HG03378 (cell line): ENCODE measurements around the gene AGPAT3.

Experiments used
- ATAC-seq: cut with Tn5 transposase; IDR thresholded peaks from one replicate; pipeline ENCODE4 v1.9.1; 2021; ENCODE audit warnings: mild to moderate bottlenecking, moderate library complexity; ENCODE audit not compliant: unreplicated experiment

AGPAT3 gene

DNA sequence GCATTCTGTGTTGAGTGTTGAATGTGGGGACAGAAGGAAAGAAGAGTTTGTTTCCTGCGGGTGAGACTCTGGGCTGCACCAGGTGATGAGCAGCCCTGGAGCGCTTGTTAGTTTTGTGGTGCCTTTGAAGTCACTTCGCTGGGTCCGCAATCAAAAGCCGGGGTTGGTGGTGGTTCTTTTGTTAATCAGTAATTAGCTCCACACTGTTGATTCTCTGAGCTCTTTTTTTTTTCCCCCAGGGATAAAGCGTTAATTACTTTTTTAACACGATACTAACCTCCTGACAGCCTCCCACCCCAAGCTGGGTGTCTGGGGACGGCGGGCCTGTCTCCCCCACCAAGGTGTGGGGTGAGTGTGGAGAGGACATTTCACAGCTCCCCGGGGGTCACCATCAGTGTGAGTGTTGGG lies 56.6 kb downstream of the AGPAT3 start:
- no peak for ATAC-seq

- no peak for ATAC-seq
Observed at GRCh38 chr21:43921979-43922945, 57.2 kb downstream of the AGPAT3 start.

- ATAC-seq: no peak
Observed at GRCh38 chr21:43922949-43923348, 57.9 kb downstream of the AGPAT3 start.

DNA sequence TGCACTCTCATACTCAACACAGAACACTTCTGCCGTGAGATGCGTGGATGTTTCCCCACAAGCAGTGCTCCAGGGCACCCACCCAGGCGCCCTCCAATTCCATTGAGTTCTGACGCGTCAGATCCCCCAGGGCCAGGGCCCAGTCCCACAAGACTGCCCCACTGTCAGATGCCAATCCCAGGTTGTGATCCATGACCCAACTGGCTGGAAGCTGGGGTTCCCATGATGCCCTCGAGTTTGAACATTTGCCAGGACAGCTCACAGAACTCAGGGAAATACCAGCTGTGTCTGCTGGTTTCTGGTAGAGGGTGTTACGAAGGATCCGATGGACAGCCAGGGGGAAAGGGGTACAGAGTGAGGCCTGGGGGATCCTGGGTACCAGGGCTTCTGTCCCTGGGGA lies 58.4 kb downstream of the AGPAT3 start:
- ATAC-seq: no peak

- ATAC-seq: no peak
Observed at GRCh38 chr21:43924421-43925095, 59.5 kb downstream of the AGPAT3 start.

DNA sequence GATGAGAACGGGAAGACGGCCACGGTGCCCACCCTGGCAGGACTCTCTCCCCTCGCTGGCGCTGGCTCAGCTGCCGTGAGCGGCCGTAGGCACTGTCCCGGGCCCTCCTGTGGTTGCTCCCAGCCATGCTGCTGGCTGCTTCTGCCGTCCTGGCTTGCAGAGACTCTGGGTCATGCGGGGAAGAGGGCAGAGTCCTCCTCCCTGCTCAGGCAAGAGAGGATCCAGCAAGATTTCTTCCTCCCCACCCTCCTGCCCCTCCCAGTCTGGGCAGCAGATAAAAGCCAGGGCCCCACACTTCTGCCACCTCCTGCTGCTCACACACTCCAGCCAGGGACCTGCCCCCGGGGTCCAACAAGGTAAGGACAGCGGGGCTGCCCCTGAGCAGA lies 60.1 kb downstream of the AGPAT3 start:
- ATAC-seq: no peak

- no peak for ATAC-seq
Observed at GRCh38 chr21:43925609-43926008, 60.6 kb downstream of the AGPAT3 start.

DNA sequence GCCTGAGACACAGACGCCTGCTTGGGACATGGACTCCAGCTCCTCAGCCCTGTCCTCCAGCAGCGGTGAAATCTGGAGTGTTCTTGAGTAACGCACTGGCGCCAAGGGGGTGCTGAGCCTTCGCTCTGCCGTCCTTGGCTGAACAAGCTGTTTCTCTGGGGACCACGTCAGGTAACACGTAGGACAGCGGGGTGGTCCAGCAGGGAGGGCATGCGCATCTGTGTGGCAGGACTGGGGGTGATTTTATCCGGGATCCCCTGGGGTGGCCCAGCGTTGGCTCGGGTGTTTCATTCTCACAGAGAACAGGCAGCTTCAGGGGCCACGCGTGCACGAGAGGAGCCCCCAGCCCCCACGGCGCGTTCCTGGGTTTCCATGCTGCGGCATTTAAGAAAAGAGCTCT lies 61.2 kb downstream of the AGPAT3 start:
- ATAC-seq: no peak

GRCh38 chr21:43927591-43928221 lies 62.7 kb downstream of the AGPAT3 start:
- no peak for ATAC-seq

GRCh38 chr21:43928222-43929125 lies 63.5 kb downstream of the AGPAT3 start:
- no peak for ATAC-seq

- ATAC-seq: no peak
Observed at GRCh38 chr21:43929217-43929971, 64.4 kb downstream of the AGPAT3 start.

DNA sequence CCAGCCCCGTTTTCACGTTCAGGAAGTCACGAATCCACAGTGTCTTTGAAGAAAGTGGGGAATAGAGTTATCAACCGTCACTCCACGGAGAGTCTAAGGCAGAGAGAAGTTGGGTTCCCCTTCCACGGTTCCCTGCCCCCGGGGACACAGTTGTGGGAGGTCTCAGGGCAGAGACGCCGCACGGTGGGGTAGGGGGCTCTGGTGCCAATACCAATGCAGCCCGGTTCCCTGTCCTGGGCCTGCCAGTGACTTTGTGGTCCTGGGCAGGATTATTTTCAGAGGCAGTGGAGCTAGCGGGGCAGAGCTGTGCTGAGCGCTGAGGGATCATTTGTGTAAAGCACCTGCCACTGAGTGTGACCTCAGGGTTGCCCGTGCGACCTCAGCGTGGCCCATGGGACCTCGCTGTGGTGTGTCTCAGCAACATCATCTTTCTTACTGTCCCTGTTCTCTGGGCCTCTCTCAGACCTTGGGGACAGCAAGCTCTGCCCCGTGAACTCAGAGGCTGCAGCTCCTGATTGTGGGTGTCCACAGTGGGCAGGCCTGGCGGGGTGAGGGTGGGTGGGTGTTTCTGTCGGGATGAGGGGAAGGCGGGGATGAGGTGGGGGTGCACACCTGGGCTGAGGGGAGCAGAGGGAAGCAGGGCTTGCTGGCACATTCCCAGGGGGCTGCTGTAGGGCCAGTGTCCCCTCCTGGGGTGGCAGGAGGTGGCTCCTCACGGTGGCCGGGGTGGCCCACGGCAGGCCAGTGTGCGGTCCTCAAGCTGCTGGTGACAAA lies 65.2 kb downstream of the AGPAT3 start:
- ATAC-seq: no peak

DNA sequence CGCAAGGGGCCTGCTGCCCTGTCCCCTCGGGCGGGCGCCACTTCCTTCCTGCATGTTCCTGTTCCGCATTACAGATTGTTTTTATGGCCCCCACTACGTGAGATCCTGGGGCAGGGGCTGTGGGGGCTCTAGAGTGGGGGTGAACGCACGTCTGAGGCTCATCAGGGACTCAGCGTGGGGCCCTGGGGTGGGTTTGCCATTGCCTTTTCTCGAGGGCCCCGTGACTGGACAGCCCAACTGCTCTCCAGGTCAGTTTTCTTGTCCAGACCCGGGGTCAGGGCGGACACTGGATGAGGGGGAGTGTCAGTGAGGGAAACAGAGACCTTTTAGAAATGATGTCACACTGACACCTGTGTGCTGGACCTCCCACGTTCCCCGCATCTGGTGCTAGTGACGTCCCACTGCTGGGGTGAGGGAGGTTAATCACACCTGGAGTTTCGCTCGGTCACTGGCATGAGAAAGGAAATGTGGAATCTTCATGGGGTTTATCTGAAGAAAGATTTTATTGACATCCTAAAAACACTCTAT lies 65.9 kb downstream of the AGPAT3 start:
- ATAC-seq: no peak

DNA sequence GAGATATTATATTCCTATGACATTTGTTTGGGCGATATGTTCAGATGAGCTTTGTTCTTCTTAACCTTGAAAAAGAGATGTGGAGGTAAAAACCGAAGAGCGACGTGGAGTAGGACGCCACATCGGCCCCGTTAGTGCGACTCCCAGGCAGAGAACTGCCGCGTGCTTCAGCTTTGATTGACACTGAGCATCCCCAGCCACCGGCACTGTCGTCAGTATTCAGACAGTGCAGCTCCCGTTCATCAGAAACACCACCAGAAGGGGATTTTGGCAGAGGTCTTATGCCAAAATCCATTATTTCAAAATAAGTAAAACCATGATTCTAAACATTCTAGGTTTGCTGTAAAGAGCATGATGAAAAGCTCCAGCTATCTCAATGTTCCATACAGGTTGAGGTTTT lies 66.5 kb downstream of the AGPAT3 start:
- no peak for ATAC-seq

DNA sequence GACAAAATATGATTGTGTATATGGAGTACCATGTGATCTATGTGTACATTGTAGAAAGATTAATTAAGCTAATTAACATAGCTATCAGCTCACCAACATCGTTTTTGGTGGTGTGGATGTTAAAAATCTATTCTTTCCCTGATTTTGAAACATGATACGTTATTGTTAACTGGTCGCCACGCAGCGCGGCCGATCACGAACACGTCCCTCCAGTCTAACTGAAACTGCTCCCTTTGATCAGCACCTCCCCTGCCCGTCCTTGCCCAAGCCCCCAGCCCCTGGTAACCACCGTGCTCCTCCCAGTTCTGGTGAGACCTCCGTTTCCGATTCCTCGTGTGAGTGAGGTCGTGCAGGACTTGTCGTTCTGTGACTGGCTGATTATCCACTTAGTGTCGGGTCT lies 67.0 kb downstream of the AGPAT3 start:
- ATAC-seq: no peak

GRCh38 chr21:43933199-43933598 lies 68.2 kb downstream of the AGPAT3 start:
- no peak for ATAC-seq

- ATAC-seq: no peak
Observed at GRCh38 chr21:43933680-43934079, 68.7 kb downstream of the AGPAT3 start.

- ATAC-seq: no peak
Observed at GRCh38 chr21:43934116-43934515, 69.1 kb downstream of the AGPAT3 start.
